ENCODE measurements around the gene IGF2BP3. TPM values are rescaled to one million over a fixed set of nuclear protein-coding genes. Genes with fewer than 3 reads are reported as not detected.

Gene IGF2BP3
- total RNA-seq, 1 experiment from 2014 or later: 11.7 TPM

DNA sequence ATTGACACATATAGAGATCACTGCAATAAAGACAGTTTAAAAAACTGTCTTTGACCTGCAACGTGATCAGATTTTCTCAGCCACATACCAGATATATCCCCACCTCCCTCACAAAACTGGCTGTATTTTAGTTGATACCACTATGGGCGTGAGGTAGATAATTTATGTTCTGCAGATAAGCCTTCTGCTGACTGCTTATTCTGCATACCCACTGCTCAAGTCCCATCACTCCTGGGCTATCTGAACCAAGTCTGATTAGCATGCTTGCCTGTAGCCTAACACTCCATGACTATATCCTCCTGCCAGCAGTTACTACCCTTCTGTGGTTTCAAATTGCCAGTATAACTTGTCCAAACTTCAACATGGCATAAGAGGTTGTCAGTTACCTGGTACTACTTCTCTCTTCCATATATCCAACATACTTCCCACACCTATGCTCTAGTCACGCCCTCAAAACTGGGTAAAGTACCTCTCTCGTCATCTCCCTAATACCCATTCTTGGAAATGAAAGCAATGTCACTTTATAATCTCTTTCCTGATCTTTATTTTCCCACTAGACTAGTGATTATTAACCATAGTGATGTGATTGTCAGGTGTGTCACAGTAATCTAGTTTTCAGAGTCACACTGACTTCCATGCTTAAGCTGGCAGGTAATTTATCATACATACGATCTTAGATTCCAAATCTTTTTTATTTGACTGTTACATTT, 100.4 kb downstream of the IGF2BP3 start:
- no peak overlapping the region for H3K4me3 ChIP-seq (ENCODE audit: low read length)
- no TSS peak for BruUV-seq (replicated peaks)
- no peak overlapping the region for H3K27ac ChIP-seq (ENCODE audit: low read length)
- H4K20me1 ChIP-seq (ENCODE audit: low read length): no peaks in the 10 kb centered on the region
- intact Hi-C loops (cut with micrococcal nuclease): no loop called here
- H3K9ac ChIP-seq (ENCODE audit: low read length): no peak overlapping the region
- H3K4me1 ChIP-seq (ENCODE audit: insufficient read depth, low read length): peaks cover 14% of the 10 kb centered on the region
- no peak for TF ChIP-seq EZH2phosphoT487 (IDR thresholded peaks at IDR 0.05; ENCODE audit: borderline replicate concordance, low read length)
- TF ChIP-seq, protein P1, sequence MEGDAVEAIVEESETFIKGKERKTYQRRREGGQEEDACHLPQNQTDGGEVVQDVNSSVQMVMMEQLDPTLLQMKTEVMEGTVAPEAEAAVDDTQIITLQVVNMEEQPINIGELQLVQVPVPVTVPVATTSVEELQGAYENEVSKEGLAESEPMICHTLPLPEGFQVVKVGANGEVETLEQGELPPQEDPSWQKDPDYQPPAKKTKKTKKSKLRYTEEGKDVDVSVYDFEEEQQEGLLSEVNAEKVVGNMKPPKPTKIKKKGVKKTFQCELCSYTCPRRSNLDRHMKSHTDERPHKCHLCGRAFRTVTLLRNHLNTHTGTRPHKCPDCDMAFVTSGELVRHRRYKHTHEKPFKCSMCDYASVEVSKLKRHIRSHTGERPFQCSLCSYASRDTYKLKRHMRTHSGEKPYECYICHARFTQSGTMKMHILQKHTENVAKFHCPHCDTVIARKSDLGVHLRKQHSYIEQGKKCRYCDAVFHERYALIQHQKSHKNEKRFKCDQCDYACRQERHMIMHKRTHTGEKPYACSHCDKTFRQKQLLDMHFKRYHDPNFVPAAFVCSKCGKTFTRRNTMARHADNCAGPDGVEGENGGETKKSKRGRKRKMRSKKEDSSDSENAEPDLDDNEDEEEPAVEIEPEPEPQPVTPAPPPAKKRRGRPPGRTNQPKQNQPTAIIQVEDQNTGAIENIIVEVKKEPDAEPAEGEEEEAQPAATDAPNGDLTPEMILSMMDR (conservative IDR thresholded peaks at IDR 0.05; ENCODE audit: low read depth, low read length): no peak
- TF ChIP-seq EZH2 (IDR thresholded peaks at IDR 0.05; ENCODE audit: low read length, unreplicated experiment): no peak
- no peaks in the 10 kb centered on the region for H3K36me3 ChIP-seq (ENCODE audit: low read depth, low read length)
- ATAC-seq (no peak), DNase-seq (no peak)
- no peaks in the 10 kb centered on the region for H3K9me2 ChIP-seq (replicated peaks; ENCODE audit: low read length)
- no peaks in the 10 kb centered on the region for H3K9me3 ChIP-seq (ENCODE audit: low read length)
- ChIA-PET POLR2A (ENCODE audit: unreplicated experiment) (no interaction called here), CTCF (no interaction called here)
- no peaks in the 10 kb centered on the region for H3K79me2 ChIP-seq (ENCODE audit: low read length)
- no peak overlapping the region for H3K4me2 ChIP-seq (ENCODE audit: low read length)
- H3K27me3 ChIP-seq (ENCODE audit: low read length): no peaks in the 10 kb centered on the region
- H3F3A ChIP-seq (ENCODE audit: low read length, unreplicated experiment): no peaks in the 10 kb centered on the region
- no peak overlapping the region for H2AFZ ChIP-seq (ENCODE audit: low read length)

DNA sequence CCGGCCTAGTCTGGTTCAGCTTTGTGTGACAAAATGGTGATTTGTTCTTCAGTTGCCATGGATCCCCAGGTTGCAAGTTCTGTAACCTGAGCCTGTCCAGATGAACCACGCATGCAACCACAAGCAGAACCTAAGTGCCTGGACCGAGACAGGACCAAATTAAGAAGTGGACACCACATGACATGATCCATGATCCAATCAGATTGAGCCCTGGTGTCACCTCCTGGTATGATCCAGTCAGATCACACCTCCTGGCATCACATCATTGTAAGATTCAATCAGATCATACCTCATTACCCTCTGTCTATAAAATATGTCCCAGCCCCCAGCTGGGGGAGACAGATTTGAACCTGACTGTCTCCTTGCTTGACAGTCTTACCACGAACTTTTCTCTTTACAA, 101.2 kb downstream of the IGF2BP3 start:
- no peaks in the 10 kb centered on the region for H3K9me3 ChIP-seq (ENCODE audit: low read length)
- ATAC-seq (no peak), DNase-seq (no peak)
- no peak overlapping the region for H3K4me2 ChIP-seq (ENCODE audit: low read length)
- H3K27ac ChIP-seq (ENCODE audit: low read length): no peak overlapping the region
- intact Hi-C loops (cut with micrococcal nuclease): no loop called here
- no peak for TF ChIP-seq EZH2 (IDR thresholded peaks at IDR 0.05; ENCODE audit: low read length, unreplicated experiment)
- no peak for TF ChIP-seq EZH2phosphoT487 (IDR thresholded peaks at IDR 0.05; ENCODE audit: borderline replicate concordance, low read length)
- TF ChIP-seq, protein P1 (conservative IDR thresholded peaks at IDR 0.05; ENCODE audit: low read depth, low read length): no peak
- no peaks in the 10 kb centered on the region for H3K79me2 ChIP-seq (ENCODE audit: low read length)
- CTCF ChIA-PET: no interaction called here
- no peaks in the 10 kb centered on the region for H3K9me2 ChIP-seq (replicated peaks; ENCODE audit: low read length)
- POLR2A ChIA-PET (ENCODE audit: unreplicated experiment): no interaction called here
- no TSS peak for BruUV-seq (replicated peaks)
- H3F3A ChIP-seq (ENCODE audit: low read length, unreplicated experiment): no peaks in the 10 kb centered on the region
- no peak overlapping the region for H3K4me3 ChIP-seq (ENCODE audit: low read length)
- H2AFZ ChIP-seq (ENCODE audit: low read length): no peak overlapping the region
- H3K9ac ChIP-seq (ENCODE audit: low read length): no peak overlapping the region
- no peaks in the 10 kb centered on the region for H3K27me3 ChIP-seq (ENCODE audit: low read length)
- H3K4me1 ChIP-seq (ENCODE audit: insufficient read depth, low read length): peaks cover 14% of the 10 kb centered on the region
- H4K20me1 ChIP-seq (ENCODE audit: low read length): no peaks in the 10 kb centered on the region
- no peaks in the 10 kb centered on the region for H3K36me3 ChIP-seq (ENCODE audit: low read depth, low read length)

DNA sequence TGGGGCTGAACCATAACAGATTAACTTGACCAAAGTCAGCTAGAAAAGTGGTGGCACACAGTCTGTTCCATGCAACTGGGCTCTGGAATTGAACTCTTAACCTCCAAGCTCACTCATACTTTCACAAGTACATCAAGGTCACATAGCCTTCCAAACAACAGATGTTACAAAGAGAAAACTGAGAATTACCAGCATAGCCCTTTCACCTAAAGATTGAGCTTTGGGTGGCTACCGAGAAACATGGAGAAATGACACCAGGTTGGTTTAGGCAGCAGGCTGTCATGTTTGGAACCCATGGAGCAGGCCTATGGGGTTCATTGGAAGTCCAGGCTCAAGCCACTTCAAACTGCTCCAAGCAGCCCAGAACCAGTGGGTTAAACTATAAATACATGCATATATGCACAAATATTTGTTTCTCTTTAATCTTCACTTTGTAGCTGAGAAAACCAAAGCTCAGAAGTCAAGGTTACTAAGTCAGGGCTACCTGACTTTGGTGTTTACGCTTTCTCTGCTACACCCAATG, 112.1 kb downstream of the IGF2BP3 start:
- H2AFZ ChIP-seq (ENCODE audit: low read length): 0 out of 2 replicates have a peak overlapping the region, but pooled peaks have one; percentile 7
- H4K20me1 ChIP-seq (ENCODE audit: low read length): no peaks in the 10 kb centered on the region
- H3K27ac ChIP-seq (ENCODE audit: low read length): peak overlapping the region; percentile 85
- intact Hi-C loops (cut with micrococcal nuclease): no loop called here
- no peaks in the 10 kb centered on the region for H3K79me2 ChIP-seq (ENCODE audit: low read length)
- H3K9me3 ChIP-seq (ENCODE audit: low read length): no peaks in the 10 kb centered on the region
- H3K36me3 ChIP-seq (ENCODE audit: low read depth, low read length): no peaks in the 10 kb centered on the region
- H3K9ac ChIP-seq (ENCODE audit: low read length): peak overlapping the region; percentile 61; the same call in 1 of the 2 replicates
- ATAC-seq (no peak), DNase-seq (no peak)
- H3K9me2 ChIP-seq (replicated peaks; ENCODE audit: low read length): no peaks in the 10 kb centered on the region
- H3K4me1 ChIP-seq (ENCODE audit: insufficient read depth, low read length): peaks cover 37% of the 10 kb centered on the region
- no TSS peak for BruUV-seq (replicated peaks)
- H3K4me3 ChIP-seq (ENCODE audit: low read length): no peak overlapping the region
- peaks cover 7% of the 10 kb centered on the region for H3F3A ChIP-seq (ENCODE audit: low read length, unreplicated experiment)
- no peaks in the 10 kb centered on the region for H3K27me3 ChIP-seq (ENCODE audit: low read length)
- TF ChIP-seq EZH2phosphoT487 (IDR thresholded peaks at IDR 0.05; ENCODE audit: borderline replicate concordance, low read length): no peak
- TF ChIP-seq, protein P1 (conservative IDR thresholded peaks at IDR 0.05; ENCODE audit: low read depth, low read length): no peak
- no peak for TF ChIP-seq EZH2 (IDR thresholded peaks at IDR 0.05; ENCODE audit: low read length, unreplicated experiment)
- POLR2A ChIA-PET (ENCODE audit: unreplicated experiment): interaction anchor here (0.6 kb wide), 2 partner anchors 181 to 189 kb away, joined by 3 to 13 read pairs; no protein-coding TSS in a partner anchor
- CTCF ChIA-PET: interaction anchor here (0.6 to 1.9 kb wide), 11 partner anchors 9 to 186 kb away, joined by 3 to 36 read pairs (median 4); no protein-coding TSS in a partner anchor
- peak overlapping the region; percentile 75 for H3K4me2 ChIP-seq (ENCODE audit: low read length)
